IMR-90 (cell line): ENCODE results near the gene SSU72. TPM values are rescaled to one million over a fixed set of nuclear protein-coding genes. Genes with fewer than 3 reads are reported as not detected.

Source experiments
- ATAC-seq: fragments of 200-7000 bp; cut with Tn5 transposase; 2 replicates; pipeline ENCODE4 v1.9.1; 2020; ENCODE audit warnings: low read depth, mild to moderate bottlenecking, moderate library complexity
- BruUV-seq: library from RNA; stranded (reverse); fragments of 400-500 nt; replicated peaks from 2 replicates; lab custom pipeline; 2021; lab: Mats Ljungman, UMichigan
- CTCF ChIA-PET: fragments of 300-600 bp; formaldehyde crosslinking; extraction: SDS; loops from one replicate; lab custom pipeline; 2021; ENCODE audit warnings: antibody characterized with exemption; lab: Yijun Ruan, JAX
- POLR2A ChIA-PET: fragments of 300-600 bp; sonication (Branson Sonifier 250); formaldehyde crosslinking; loops from one replicate; lab custom pipeline; 2022; ENCODE audit warnings: antibody characterized with exemption; ENCODE audit not compliant: unreplicated experiment; lab: Charles Lee
- DNase-seq: peaks from one replicate; pipeline ENCODE4 v3.0.0; 2013
- H2AFZ ChIP-seq: replicated peaks from 2 replicates; pipeline ENCODE3; 2013; ENCODE audit warnings: low read length, mild to moderate bottlenecking; ENCODE audit not compliant: poor library complexity
- H2AK5ac ChIP-seq: 2 replicates; pipeline ENCODE4 v1.6.1; 2013; ENCODE audit warnings: low read depth, low read length, inconsistent platforms
- H2AK9ac ChIP-seq: replicated peaks from 2 replicates; pipeline ENCODE3; 2013; ENCODE audit warnings: mild to moderate bottlenecking, low read depth, low read length, moderate library complexity; ENCODE audit not compliant: poor library complexity
- H2BK120ac ChIP-seq: 2 replicates; pipeline ENCODE4 v1.6.1; 2013; ENCODE audit warnings: low read depth, low read length, inconsistent platforms
- H2BK15ac ChIP-seq: 3 replicates; pipeline ENCODE4 v1.6.1; 2013; ENCODE audit warnings: low read depth, low read length, inconsistent platforms
- H2BK20ac ChIP-seq: 2 replicates; pipeline ENCODE4 v1.6.1; 2013; ENCODE audit warnings: low read depth, mild to moderate bottlenecking, inconsistent platforms, low read length, moderate library complexity
- H2BK5ac ChIP-seq: 2 replicates; pipeline ENCODE4 v1.6.1; 2013; ENCODE audit warnings: mild to moderate bottlenecking, low read depth, low read length, inconsistent platforms; ENCODE audit not compliant: poor library complexity, severe bottlenecking
- H3K14ac ChIP-seq: replicated peaks from 2 replicates; pipeline ENCODE4 v1.6.1; 2013; ENCODE audit warnings: low read depth, low read length, inconsistent platforms
- H3K18ac ChIP-seq: 2 replicates; pipeline ENCODE4 v1.6.1; 2013; ENCODE audit warnings: low read depth, low read length, control low read depth
- H3K23ac ChIP-seq: 2 replicates; pipeline ENCODE4 v1.6.1; 2013; ENCODE audit warnings: low read depth, low read length, inconsistent platforms
- H3K27ac ChIP-seq: 2 replicates; pipeline ENCODE4 v1.5.1; 2013; ENCODE audit warnings: mild to moderate bottlenecking, control low read depth, low read length; ENCODE audit not compliant: insufficient read depth
- H3K27me3 ChIP-seq: 2 replicates; pipeline ENCODE4 v1.6.1; 2013; ENCODE audit warnings: low read length; ENCODE audit not compliant: control insufficient read depth, insufficient read depth
- H3K36me3 ChIP-seq: 2 replicates; pipeline ENCODE4 v1.6.1; 2013; ENCODE audit warnings: low read length, mixed read lengths; ENCODE audit not compliant: control insufficient read depth, insufficient read depth
- H3K4ac ChIP-seq: 2 replicates; pipeline ENCODE4 v1.6.1; 2013; ENCODE audit warnings: low read depth, low read length, inconsistent platforms
- H3K4me1 ChIP-seq: 2 replicates; pipeline ENCODE4 v1.6.1; 2013; ENCODE audit warnings: low read length, mixed read lengths; ENCODE audit not compliant: control insufficient read depth, insufficient read depth
- H3K4me2 ChIP-seq: 2 replicates; pipeline ENCODE4 v1.6.1; 2013; ENCODE audit warnings: low read depth, mild to moderate bottlenecking, control low read depth, low read length, moderate library complexity
- H3K4me3 ChIP-seq: 2 replicates; pipeline ENCODE4 v1.5.1; 2013; ENCODE audit warnings: low read depth, mild to moderate bottlenecking, control low read depth, low read length, moderate library complexity; ENCODE audit not compliant: insufficient read depth
- H3K56ac ChIP-seq: 2 replicates; pipeline ENCODE4 v1.6.1; 2013; ENCODE audit warnings: low read length, inconsistent platforms; ENCODE audit not compliant: insufficient read depth; ENCODE audit errors: extremely low read depth
- H3K79me1 ChIP-seq, 2 experiments: 2 replicates each; pipeline ENCODE4 v1.6.1; 2013; ENCODE audit warnings: low read length in 2 of 2, inconsistent platforms in 1 of 2, low read depth in 1 of 2
- H3K9ac ChIP-seq: 2 replicates; pipeline ENCODE4 v1.6.1; 2013; ENCODE audit warnings: low read depth, low read length, control low read depth
- H3K9me1 ChIP-seq: 2 replicates; pipeline ENCODE4 v1.6.1; 2013; ENCODE audit warnings: low read length, inconsistent platforms; ENCODE audit not compliant: insufficient read depth
- H3K9me3 ChIP-seq: 2 replicates; pipeline ENCODE4 v1.6.1; 2013; ENCODE audit warnings: low read length; ENCODE audit not compliant: control insufficient read depth, insufficient read depth
- H4K20me1 ChIP-seq: 2 replicates; pipeline ENCODE4 v1.6.1; 2013; ENCODE audit warnings: low read length, inconsistent platforms; ENCODE audit not compliant: insufficient read depth
- H4K5ac ChIP-seq: 2 replicates; pipeline ENCODE4 v1.6.1; 2013; ENCODE audit warnings: mild to moderate bottlenecking, low read depth, low read length, control low read depth
- H4K8ac ChIP-seq, 2 experiments: 2 replicates each; pipeline ENCODE4 v1.6.1; 2013; ENCODE audit warnings: low read depth in 2 of 2, low read length in 2 of 2, control low read depth in 1 of 2, inconsistent platforms in 1 of 2
- H4K91ac ChIP-seq: 2 replicates; pipeline ENCODE4 v1.6.1; 2013; ENCODE audit warnings: low read depth, low read length, inconsistent platforms; ENCODE audit not compliant: insufficient read depth
- BHLHE40 ChIP-seq: fragments of 150-350 bp; IDR thresholded peaks from 2 replicates; pipeline ENCODE4 v1.6.1; 2016; ENCODE audit warnings: mild to moderate bottlenecking, low read depth, low read length
- CEBPB ChIP-seq: IDR thresholded peaks from 2 replicates; pipeline ENCODE4 v1.6.1; 2012; ENCODE audit warnings: low read depth, low read length, improper control_type of control experiment
- CHD1 ChIP-seq: IDR thresholded peaks from 2 replicates; pipeline ENCODE4 v1.6.1; 2012; ENCODE audit warnings: low read depth, low read length, improper control_type of control experiment
- CTCF ChIP-seq: conservative IDR thresholded peaks from 2 replicates; pipeline ENCODE4 v1.5.1; 2012; ENCODE audit warnings: mild to moderate bottlenecking, low read depth, low read length, improper control_type of control experiment
- ELK1 ChIP-seq: fragments of 150-350 bp; IDR thresholded peaks from 2 replicates; pipeline ENCODE4 v1.6.1; 2016; ENCODE audit warnings: low read depth, mild to moderate bottlenecking, low read length, moderate library complexity, borderline replicate concordance
- FOS ChIP-seq: fragments of 150-350 bp; IDR thresholded peaks from 2 replicates; pipeline ENCODE4 v1.6.1; 2016; ENCODE audit warnings: low read depth, low read length
- MAFK ChIP-seq: IDR thresholded peaks from 2 replicates; pipeline ENCODE4 v1.6.1; 2012; ENCODE audit warnings: low read depth, low read length, improper control_type of control experiment
- MAZ ChIP-seq: IDR thresholded peaks from 2 replicates; pipeline ENCODE4 v1.6.1; 2012; ENCODE audit warnings: low read depth, mild to moderate bottlenecking, low read length, improper control_type of control experiment, moderate library complexity, borderline replicate concordance
- MXI1 ChIP-seq: IDR thresholded peaks from 2 replicates; pipeline ENCODE4 v1.6.1; 2012; ENCODE audit warnings: low read depth, mild to moderate bottlenecking, low read length, moderate library complexity, borderline replicate concordance
- NFE2L2 ChIP-seq: fragments of 150-350 bp; IDR thresholded peaks from 2 replicates; pipeline ENCODE4 v1.6.1; 2016; ENCODE audit warnings: low read depth, mild to moderate bottlenecking, low read length
- POLR2A ChIP-seq: IDR thresholded peaks from 2 replicates; pipeline ENCODE4 v1.6.1; 2012; ENCODE audit warnings: mild to moderate bottlenecking, low read depth, low read length
- RAD21 ChIP-seq: IDR thresholded peaks from 2 replicates; pipeline ENCODE4 v1.6.1; 2012; ENCODE audit warnings: low read length, improper control_type of control experiment
- RCOR1 ChIP-seq: IDR thresholded peaks from 2 replicates; pipeline ENCODE4 v1.6.1; 2012; ENCODE audit warnings: mild to moderate bottlenecking, low read length, improper control_type of control experiment; ENCODE audit not compliant: insufficient replicate concordance
- SMC3 ChIP-seq: fragments of 150-350 bp; IDR thresholded peaks from 2 replicates; pipeline ENCODE4 v1.6.1; 2016; ENCODE audit warnings: low read depth, mild to moderate bottlenecking, antibody characterized with exemption, low read length, moderate library complexity
- USF2 ChIP-seq: fragments of 150-350 bp; IDR thresholded peaks from 2 replicates; pipeline ENCODE4 v1.6.1; 2017; ENCODE audit warnings: mild to moderate bottlenecking, antibody characterized with exemption, low read length, low read depth
- WGBS, 2 experiments: methylation state at CpG; one replicate each; pipeline versions ENCODE4 v1.1.5 to v1.1.7; 2013; ENCODE audit warnings: missing lambda C conversion rate in 2 of 2; ENCODE audit not compliant: insufficient read length in 1 of 2; ENCODE audit errors: extremely low coverage in 2 of 2; 5-methylcytosine and 5-hydroxymethylcytosine counted together
- dilution Hi-C: fragments of 300-500 bp; cut with HindIII; formaldehyde crosslinking; loops from one replicate; pipeline ENCODE4 v1.14.3; 2018; ENCODE audit warnings: low sequenced_read_pairs; ENCODE audit not compliant: unreplicated experiment
- in situ Hi-C: fragments of 300-500 bp; cut with MboI; formaldehyde crosslinking; loops from 3 replicates; pipeline ENCODE4 v1.14.3; 2019; ENCODE audit warnings: low sequenced_read_pairs, inconsistent platforms, mixed read lengths
- intact Hi-C: fragments of 100-400 bp; cut with micrococcal nuclease; formaldehyde crosslinking; loops from 2 replicates; pipeline ENCODE4 v1.10.0; 2022
- polyA plus RNA-seq, 3 experiments: library from polyadenylated mRNA; depleted of rRNA; stranded (reverse); fragments of >200 nt; gene quantifications; 2 replicates each; pipeline ENCODE4 v1.2.3, GENCODE V29; 2012; ENCODE audit warnings: low replicate concordance in 1 of 3
- total RNA-seq: library from RNA; depleted of rRNA; stranded (reverse); fragments of >200 nt; gene quantifications from 2 replicates; pipeline ENCODE4 v1.2.3, GENCODE V29; 2012

The SSU72 gene
- total and polyA plus RNA-seq, 2 of the 4 experiments (the other 2 are of a cell fraction), result 33.7 to 88.4 TPM

- no peak overlapping the region for H3K27ac ChIP-seq
- 33% methylated on average over 1 of the region's 16 CpGs; no CpG with 5 or more reads in 1 of the 2 experiments for WGBS, 2 experiments
- H4K5ac ChIP-seq, result no peak overlapping the region
- H3K4me1 ChIP-seq, result peaks cover 9% of the 10 kb centered on the region
- no peak overlapping the region for H2BK15ac ChIP-seq
- H3K4me2 ChIP-seq, result no peak overlapping the region
- H3K14ac ChIP-seq, result no peak overlapping the region
- no peak overlapping the region for H3K9ac ChIP-seq
- peaks cover 20% of the 10 kb centered on the region; the same call in 1 of the 2 replicates for H3K36me3 ChIP-seq
- H4K91ac ChIP-seq, result no peak overlapping the region
- no peak overlapping the region for H4K8ac ChIP-seq
- H3K9me3 ChIP-seq, result no peaks in the 10 kb centered on the region
- no peak overlapping the region for H2BK5ac ChIP-seq
- H3K23ac ChIP-seq, result no peak overlapping the region
- peaks cover 3% of the 10 kb centered on the region; the same call in 1 of the 2 replicates for H3K9me1 ChIP-seq
- no peak overlapping the region for H3K18ac ChIP-seq
- H4K20me1 ChIP-seq, result peaks cover 41% of the 10 kb centered on the region
- H3K56ac ChIP-seq, result no peak overlapping the region
- ChIA-PET POLR2A (no interaction called here), CTCF (interaction anchor here (1.0 kb wide), 1 partner anchor 285 kb away, joined by 3 read pairs; no protein-coding TSS in a partner anchor)
- BruUV-seq, result no TSS peak
- peaks cover 9 to 50% of the 10 kb centered on the region in 2 experiments; a peak in 3 of 4 replicates for H3K79me1 ChIP-seq
- H2BK120ac ChIP-seq, result no peak overlapping the region
- in situ Hi-C loops, result no loop called here
- H2AFZ ChIP-seq, result no peak overlapping the region
- H3K4ac ChIP-seq, result no peak overlapping the region
- H3K4me3 ChIP-seq, result no peak overlapping the region
- no peaks in the 10 kb centered on the region for H3K27me3 ChIP-seq
- H2AK9ac ChIP-seq, result no peak overlapping the region
- no peak overlapping the region for H2BK20ac ChIP-seq
- dilution Hi-C loops, result no loop called here
- ATAC-seq (no peak), DNase-seq (no peak)
- H2AK5ac ChIP-seq, result no peak overlapping the region
- intact Hi-C loops, result no loop called here
- TF ChIP-seq CEBPB, result no peak
- TF ChIP-seq MXI1, result no peak
- no peak for TF ChIP-seq RCOR1
- no peak for TF ChIP-seq MAFK
- no peak for TF ChIP-seq MAZ
- no peak for TF ChIP-seq BHLHE40
- no peak for TF ChIP-seq RAD21
- no peak for TF ChIP-seq FOS
- TF ChIP-seq SMC3, result no peak
- TF ChIP-seq CTCF, result no peak
- no peak for TF ChIP-seq POLR2A
- no peak for TF ChIP-seq USF2
- TF ChIP-seq ELK1, result no peak
- no peak for TF ChIP-seq NFE2L2
- no peak for TF ChIP-seq CHD1
These were observed 45.9 kb upstream of the SSU72 start for GRCh38 chr1:1620433-1621139.
